CMK (cell line): ENCODE data around the gene PEX13.
"Not testable (repeated sequence)": the region's sequence is repeated elsewhere in the genome, so short reads cannot be mapped to it uniquely, and the experiment has no call there.

Source experiments
- DNase-seq: peaks from one replicate; pipeline ENCODE4 v3.0.0-alpha.2; 2010; ENCODE audit warnings: low read depth

Gene PEX13

DNA sequence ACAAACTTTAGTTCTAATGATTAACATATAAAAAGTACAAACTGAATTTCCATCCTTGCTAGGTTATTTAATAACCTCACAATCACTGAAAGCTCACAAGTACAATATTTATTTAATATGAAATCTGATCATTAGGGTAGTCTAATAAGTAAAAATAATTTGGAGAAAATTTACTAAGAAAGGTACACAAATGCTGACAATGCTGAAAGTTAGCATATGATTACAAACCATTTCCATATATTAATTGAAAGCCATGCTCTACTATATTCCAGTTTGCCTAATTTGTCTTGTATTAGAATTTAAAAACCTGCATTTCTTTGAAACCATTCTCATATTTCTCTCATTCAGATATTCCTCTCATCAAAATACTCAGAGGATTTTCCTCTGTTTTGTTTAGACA is 8.2 kb upstream of the PEX13 start:
- no peak for DNase-seq

DNA sequence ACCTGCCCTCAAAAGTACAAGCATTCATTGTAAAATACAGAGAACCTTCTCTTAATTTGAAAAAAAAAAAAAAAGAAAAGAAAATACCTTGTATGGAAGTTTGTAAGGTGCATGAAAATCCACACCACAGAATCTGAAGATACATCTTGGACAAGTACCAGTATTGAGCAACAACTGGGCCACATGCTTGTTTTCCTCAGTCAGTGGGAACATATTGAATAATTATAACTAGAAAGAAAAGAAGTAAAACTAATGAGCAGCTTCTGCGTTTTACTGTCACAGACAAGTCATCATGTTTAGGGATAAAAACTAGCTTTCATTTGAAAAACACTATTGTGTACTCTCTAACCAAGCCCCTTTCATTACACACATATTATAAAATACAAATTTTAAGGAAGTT is 5.8 kb upstream of the PEX13 start:
- no peak for DNase-seq

DNA sequence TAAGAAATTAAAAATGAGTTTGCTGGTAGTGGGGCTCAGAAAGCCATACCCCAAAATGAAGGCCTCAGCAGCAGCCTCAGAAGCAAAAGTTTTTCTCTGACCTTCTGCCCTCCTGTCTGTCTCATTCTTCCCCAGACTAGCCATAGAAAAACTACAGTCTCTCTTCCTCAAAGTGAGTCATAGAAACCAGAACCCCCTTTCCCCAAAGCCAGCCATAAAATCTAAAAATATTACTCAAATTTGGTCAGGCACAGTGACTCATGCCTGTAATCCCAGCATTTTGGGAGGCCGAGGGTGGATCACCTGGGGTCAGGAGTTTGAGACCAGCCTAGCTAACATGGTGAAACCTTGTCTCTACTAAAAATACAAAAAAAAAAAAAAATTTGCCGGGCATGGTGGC is 5.2 kb upstream of the PEX13 start:
- DNase-seq = not testable (repeated sequence)

DNA sequence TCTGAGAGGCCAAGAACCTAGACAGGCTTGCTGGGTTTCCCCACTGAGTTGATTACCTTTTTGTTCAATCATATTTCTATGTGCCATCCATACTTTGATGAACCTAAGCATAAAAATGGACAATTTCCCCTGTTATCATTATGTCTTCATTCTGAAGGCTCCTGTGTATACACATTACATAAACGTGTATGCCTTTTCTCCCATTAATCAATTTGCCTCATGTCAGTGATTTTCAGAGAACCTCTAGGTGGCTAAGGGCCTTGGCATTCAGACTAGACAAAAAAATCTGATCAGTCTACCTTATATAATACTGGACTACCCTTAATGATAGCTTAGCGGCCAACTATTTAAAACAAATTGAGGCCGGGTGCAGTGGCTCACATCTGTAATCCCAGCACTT is 4.1 kb upstream of the PEX13 start:
- no peak for DNase-seq

DNA sequence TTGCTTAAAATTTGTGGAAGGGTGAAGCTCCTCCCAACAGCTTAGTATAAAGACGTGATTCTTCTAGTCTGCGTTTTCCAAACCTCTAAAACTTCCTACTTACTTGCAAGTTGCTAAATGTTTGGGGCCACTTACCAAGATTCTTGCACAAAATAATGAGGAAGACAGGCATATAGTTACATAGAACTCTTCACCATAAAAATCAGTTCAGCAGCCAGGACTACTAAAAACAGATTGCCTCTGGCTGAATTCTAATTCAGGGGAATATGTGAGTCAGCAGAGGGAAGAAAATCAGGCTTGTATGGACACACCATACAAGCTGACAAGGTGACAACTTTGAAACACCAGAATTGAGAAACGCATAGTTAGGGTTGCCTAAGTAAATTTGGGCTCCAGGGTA is 2.8 kb upstream of the PEX13 start:
- no peak for DNase-seq

DNA sequence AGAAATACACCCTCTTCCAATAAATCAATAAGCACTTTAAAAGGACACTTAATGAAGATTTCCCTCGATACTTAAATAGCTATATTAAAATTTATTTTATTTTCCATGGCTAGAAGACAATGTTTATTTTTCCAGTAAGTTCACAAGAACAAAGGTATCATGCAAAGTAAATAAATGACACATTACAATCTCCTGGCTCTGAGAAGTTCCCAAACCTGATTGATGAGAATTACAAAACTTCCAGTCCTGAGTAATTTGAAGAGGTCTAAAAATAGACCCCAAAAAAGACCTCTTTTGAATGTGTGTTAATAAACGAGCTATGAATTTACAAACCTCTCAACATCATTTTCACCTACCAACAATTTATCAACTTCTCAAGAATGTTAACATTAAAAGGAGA is 1.5 kb upstream of the PEX13 start:
- DNase-seq = no peak

DNA sequence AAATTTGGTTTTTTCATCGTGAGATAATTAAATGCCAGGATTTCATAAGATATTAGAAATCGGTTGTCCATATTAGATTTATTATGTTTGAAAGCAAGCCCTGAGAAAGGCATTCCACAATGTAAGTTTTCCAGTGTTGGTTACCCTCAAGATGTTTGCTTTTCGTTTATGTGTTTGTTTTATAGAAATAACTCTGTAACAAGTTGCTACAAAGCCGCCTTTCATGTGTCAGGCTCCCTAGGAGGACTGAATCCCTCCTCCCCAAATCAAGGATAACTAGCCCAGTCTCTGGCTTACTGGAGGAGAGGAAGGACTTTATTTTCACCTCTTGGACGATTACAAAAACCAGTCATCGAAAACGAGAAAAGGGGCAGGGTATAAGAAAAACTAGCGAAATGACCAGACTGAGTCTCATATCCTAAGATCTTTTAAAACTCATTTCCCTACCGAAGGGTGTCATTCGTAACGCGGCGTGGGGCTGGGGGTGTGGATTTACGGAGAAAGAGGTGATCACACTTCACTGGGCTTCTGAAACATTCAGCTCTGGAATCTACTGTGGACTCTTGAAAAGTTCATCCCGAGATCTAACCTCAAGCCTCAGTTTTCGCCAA is 1.0 kb upstream of the PEX13 start:
- DNase-seq = no peak

DNA sequence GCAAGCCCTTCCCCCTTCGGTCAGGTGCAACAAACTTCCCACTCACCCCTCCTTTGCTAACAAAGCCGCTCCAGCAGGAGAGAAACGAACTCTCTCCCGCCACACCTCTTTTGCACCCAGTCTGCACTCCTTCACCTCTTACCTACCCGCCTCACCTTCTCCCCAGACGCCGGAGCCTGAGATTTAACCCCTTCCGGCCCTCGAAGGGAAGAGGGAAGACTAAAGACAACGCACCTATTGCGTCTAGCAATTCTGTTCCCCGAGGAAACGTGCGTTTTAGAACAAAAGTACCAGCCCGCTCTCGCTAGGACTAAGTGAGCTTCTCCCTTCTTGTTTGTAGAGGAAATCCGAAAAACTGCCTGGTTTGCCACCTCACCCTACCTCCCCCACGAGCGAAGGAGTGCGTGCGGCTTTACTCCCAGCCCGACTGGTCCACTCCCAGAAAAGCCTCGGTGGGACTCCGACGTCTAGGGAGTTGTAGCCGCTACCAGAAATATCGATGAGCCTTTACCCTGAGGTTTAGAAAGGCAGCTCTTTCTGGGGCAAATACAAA is 441 bp upstream of the PEX13 start:
- peak; percentile 51 for DNase-seq

DNA sequence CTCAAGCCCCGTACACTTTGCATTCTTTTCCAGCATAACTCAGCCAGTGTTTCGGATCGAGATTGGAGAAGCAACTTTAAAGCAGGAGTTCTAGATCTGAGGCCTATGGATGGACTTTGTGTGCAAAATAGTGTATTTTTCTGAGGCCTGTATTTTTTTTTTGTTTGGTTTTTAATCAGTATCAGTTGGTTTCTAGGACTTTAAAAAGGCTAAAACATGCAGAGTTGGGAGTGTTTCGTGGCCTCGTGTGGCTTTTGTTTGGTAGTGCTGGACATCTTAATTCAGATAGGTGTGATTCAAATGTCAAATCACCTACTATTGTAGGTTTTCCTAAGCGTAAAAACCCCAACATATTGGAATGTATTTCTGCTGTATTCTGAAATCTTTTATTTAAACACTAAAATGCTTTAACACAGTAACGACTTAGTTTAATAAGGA is 817 bp downstream of the PEX13 start:
- no peak for DNase-seq

DNA sequence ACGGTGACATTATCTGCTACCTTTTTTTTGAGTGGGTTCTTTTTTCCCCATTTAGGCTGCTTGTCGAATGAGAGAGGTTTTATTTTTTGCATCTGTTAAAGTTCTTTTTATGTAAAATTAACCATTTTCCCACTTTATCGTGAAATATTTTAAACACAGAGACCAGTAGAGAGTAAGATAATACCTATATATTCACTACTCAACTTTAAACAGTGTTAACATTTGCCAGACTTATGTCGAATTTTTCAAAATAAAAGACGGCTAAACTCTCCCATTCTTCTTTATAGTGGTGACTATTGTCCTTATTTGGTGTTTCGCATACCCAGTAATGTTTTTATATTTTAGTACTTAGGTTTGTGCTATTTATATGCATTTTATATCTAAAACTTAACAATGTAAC is 1.3 kb downstream of the PEX13 start:
- DNase-seq = no peak

DNA sequence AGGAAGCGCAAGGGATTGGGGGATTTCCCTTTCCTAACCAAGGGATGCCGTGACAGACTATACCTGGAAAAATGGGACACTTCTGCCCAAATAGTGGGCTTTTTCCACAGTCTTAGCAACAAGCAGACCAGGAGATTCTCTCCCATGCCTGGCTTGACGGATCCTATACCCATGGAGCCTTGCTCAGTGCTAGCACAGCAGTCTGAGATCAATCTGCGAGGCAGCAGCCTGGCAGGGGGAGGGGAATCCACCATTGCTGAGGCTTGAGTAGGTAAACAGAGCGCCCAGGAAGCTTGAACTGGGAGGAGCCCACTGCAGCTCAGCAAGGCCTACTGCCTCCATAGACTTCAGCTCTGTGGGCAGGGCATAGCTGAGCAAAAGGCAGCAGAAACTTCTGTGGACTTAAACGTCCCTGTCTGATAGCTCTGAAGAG is 3.7 kb downstream of the PEX13 start:
- DNase-seq = no peak

DNA sequence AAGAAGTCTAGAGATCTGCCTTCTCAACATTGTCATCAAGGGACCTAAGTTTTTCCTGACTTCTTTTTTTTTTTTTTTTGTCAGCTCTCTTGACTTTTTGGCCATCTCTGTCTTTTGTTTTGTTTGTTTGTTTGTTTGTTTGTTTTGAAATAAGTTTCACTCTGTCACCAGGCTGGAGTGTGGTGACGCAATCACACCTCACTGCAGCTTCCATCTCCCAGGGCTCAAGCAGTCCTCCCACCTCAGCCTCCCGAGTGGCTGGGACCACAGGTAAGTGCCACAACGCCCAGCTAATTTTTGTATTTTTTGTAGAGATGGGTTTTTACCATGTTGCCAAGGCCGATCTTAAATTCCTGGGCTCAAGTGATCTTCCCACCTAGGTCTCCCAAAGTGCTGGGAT is 6.2 kb downstream of the PEX13 start:
- DNase-seq = no peak

DNA sequence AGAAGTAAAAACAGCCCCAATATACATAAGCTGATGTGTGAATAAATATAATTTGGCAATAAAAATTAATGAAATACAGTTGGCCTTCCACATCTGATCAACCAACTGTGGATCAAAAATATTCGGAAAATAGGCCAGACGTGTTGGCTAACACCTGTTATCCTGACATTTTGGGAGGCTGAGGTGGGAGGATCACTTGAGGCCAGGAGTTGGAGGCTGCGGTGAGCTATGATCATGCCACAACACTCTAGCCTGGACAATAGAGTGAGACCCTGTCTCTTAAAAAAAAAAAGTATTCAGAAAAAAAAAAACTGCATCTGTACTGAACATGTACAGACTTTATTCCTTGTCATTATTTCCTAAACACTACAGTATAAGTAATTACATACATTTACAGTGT is 12.0 kb downstream of the PEX13 start:
- no peak for DNase-seq

DNA sequence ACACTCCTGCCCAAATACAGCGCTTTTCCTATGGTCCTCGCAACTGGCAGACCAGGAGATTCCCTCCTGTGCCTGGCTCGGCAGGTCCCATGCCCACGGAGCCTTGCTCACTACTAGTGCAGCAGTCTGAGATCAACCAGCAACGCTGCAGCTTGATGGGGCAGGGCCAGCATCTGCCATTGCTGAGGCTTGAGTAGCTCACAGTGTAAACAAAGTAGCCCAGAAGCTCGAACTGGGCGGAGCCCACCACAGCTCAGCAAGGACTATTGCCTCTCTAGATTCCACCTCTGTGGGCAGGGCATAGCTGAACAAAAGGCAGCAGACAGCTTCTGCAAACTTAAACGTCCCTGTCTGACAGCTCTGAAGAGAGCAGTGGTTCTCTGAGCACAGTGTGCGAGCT is 17.1 kb downstream of the PEX13 start:
- DNase-seq = not testable (repeated sequence)

DNA sequence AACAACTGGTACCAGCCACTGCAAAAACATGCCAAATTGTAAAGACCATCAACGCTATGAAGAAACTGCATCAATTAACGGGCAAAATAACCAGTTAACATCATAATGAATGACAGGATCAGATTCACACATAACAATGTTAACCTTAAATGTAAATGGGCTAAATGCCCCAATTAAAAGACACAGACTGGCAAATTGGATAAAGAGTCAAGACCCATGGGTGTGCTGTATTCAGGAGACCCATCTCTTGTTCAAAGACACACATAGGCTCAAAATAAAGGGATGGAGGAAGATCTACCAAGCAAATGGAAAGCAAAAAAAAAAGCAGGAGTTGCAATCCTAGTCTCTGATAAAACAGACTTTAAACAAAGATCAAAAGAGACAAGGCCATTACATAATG is 19.1 kb downstream of the PEX13 start:
- not testable (repeated sequence) for DNase-seq

DNA sequence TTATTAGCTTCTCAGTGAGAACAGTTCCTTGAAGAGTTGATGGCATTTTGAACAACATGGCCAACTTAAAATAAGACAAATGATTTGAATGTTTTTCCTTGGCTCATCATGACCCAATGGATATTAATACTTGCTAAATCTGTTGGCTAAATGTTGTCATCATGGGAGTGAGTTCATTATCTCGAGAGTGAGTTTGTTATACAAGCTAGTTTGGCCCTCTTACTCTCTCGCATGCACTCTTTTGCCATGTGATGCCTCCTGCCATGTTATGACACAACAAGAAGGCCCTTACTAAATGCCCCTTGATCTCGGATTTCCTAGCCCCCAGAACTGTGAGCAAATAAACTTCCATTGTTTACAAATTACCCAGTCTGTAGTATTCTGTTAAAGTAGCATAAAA is 25.3 kb downstream of the PEX13 start:
- DNase-seq = no peak

DNA sequence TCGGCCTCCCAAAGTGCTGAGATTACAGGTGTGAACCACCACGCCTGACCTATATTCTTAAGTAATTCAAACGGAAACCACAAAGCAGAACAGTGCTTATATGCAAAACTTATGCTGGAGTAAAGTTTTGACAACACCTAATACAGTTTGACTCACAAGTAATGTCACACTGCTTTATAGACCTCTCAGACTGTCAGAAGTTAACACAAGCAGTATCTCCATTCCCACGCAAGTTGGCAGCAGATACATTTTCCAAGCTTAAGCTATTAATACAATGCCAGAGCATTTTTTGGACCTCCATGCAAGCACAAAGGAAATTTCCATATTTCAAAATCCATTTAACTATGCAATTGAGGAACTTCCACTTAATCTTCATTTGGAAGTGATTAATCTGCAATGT is 27.1 kb downstream of the PEX13 start:
- no peak for DNase-seq

DNA sequence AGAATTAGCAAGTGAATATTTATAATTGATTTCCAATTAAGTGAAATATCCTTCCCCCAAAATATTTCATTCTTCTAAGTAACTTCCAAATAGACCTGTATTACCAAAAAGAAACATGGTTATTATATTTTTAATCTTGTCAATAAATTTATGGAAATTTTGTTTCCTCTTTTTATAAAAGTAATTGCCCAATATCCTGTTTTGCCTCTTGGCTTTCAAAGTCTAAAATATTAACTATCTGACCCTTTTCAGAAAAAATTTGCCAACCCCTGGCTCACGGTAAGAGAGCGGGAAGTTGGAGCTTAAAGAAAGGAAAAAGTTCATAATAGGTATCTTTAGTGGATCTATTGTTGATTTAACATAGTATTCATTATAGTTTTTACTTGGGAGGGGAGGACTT is 27.7 kb downstream of the PEX13 start:
- DNase-seq = no peak

DNA sequence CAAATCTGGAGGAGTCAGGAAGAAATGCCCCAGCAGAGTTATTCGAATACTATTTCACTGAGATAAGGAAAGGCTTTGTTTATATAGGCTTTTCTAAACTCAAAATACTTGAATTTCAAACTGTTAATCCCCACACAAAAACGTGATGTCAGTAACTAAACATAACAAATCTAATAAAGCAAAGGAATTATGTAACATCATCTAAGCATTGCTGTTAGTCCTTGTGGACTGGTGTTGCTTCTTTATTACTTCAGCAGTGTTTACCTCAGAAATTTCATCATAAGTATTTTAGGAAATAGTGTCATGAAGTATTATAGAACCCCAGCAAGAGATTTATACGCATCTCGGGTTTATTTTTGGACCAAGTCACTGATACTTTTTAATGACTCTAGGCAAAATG is 28.5 kb downstream of the PEX13 start:
- no peak for DNase-seq

DNA sequence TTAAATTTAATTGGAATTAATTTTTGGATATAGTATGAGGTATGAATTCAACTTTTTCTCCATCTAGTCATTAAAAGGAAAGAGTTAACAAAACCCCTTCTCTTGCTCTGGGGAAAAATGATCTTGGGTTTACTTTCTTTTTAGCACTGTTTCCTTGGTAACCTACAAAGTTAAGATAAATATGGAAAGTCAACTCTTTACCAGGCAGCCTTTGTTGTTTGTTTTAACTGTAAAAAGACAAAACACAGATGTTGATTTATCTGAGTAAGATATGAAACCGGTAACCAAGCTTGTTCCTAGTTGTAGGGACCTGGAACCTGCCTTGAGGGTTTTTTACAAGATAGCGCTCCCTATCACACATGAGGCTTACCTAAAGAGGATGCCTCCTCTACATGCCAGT is 38.0 kb downstream of the PEX13 start:
- no peak for DNase-seq

DNA sequence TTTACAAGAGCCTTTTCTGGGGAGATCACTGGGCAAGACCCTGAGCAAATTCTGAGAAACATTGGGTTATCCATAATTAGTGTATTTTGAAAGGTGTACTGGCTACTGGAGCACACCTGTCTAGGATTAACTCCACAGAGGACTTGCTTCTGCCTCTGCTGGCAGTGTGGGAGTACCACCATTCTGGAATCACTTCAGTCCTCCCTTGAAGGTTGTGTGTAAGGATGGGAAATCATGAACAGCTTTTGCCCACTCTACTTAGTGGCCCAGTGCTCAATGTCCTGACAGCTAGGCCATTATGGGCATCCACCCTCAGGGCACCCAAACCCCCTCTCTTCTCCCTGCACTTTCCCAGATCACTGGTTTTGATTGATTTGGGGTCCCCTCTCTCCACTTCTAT is 40.0 kb downstream of the PEX13 start:
- DNase-seq = no peak

DNA sequence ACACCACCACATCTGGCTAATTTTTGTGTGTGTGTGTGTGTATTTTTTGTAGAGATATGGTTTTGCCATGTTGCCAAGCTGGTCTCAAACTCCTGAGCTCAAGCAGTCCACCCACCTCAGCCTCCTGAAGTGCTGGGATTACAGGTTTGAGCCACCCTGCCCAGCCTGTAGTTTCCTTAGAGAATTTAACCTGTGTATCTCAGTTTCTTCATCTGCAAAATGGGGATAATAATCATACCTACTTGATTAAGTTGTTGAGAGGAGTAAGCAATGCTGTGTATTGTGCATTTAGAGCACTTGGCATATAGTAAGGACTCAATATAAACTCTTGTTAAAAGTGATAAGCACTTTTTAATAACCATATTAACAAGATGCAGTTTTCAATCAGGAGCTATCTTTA is 41.9 kb downstream of the PEX13 start:
- DNase-seq = no peak

DNA sequence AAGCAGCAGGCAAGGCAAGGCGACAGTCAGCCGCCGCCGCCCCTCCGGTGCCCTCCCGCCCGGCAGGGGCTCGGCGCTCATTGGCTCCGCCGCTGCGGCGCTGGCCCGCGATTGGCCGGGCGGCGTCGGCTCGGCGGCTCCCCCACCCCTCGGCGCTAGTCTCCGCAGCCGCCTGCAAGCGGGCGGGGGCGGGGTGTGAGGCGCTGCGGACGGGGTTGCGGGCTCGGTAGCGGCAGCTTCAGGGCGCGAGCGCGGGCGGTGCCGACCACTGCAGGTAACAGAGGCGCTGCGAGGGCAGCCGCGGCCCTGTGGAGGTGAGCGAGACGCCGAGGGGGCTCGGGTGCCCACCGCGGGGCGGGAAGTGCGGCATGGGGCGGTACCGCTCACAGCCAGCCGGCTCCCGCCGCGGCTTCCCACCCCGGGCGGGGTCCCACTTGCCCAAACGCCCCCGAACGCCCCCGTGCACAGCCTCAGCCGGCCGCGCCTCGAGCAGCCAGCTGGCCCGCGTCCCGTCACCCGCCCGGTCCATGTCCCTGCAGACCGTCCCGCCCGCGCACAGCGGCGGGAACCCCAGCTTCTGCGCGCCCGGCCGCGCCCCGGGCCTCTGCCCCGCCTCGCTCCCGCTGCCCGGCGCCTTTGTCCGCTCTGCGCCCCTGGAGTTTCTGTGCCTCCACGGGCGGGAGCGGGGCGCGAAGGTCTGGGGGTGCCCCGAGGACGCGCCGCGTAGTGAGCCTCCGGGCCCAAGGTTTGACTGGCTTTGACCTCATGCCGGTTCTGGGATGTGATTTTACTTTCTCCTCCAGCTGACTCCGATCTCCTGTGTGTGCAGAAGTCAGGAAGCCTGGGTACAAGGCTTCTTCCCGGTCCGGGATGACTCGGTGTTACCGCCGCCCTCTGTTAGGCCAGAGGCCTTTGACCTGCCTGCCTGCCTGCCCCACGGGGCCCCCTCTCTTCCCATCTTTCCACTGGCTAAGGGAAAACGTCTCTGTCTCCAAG is 48.5 kb downstream of the PEX13 start, which contains the start of gene SANBR:
Gene SANBR (plus strand): TSS at position 158 of the 996 bp plus-strand sequence. CDS start 4,480 bp downstream, outside the sequence.
- no peak for DNase-seq
